NCI-H460 (cell line): ENCODE results near the gene TNRC6C. TPM values are rescaled to one million over a fixed set of nuclear protein-coding genes. Genes with fewer than 3 reads are reported as not detected.
"Not testable (repeated sequence)": the region's sequence is repeated elsewhere in the genome, so short reads cannot be mapped to it uniquely, and the experiment has no call there.

Experiments
- DNase-seq: peaks from one replicate; pipeline ENCODE4 v3.0.0-alpha.2; 2016; ENCODE audit warnings: low read depth; ENCODE audit errors: extremely low read depth
- total RNA-seq: library from RNA; depleted of rRNA; stranded (reverse); fragments of >200 nt; shearing (Covaris generic); gene quantifications from 2 replicates; pipeline ENCODE4 v1.2.3, GENCODE V29; 2014

TNRC6C gene
- total RNA-seq, 1 experiment from 2014 or later, result 3.9 TPM

GRCh38 chr17:78041386-78042179 lies 83.1 kb downstream of the TNRC6C start:
- no peak for DNase-seq

GRCh38 chr17:78042542-78042941 lies 84.0 kb downstream of the TNRC6C start:
- no peak for DNase-seq

- no peak for DNase-seq
These were observed 84.5 kb downstream of the TNRC6C start for GRCh38 chr17:78043031-78043430.

- no peak for DNase-seq
These were observed 85.9 kb downstream of the TNRC6C start for GRCh38 chr17:78044280-78044835.

- no peak for DNase-seq
These were observed 86.8 kb downstream of the TNRC6C start for GRCh38 chr17:78045316-78045715.

- DNase-seq, result no peak
These were observed 88.4 kb downstream of the TNRC6C start for GRCh38 chr17:78046923-78047322.

GRCh38 chr17:78048346-78049292 lies 90.1 kb downstream of the TNRC6C start:
- DNase-seq, result no peak

- no peak for DNase-seq
These were observed 91.1 kb downstream of the TNRC6C start for GRCh38 chr17:78049609-78050008.

- no peak for DNase-seq
These were observed 92.9 kb downstream of the TNRC6C start for GRCh38 chr17:78051186-78051972.

GRCh38 chr17:78053777-78054468 lies 95.4 kb downstream of the TNRC6C start:
- no peak for DNase-seq

GRCh38 chr17:78057113-78057740 lies 98.7 kb downstream of the TNRC6C start:
- no peak for DNase-seq

- DNase-seq, result no peak
These were observed 99.5 kb downstream of the TNRC6C start for GRCh38 chr17:78058001-78058400.

- DNase-seq, result no peak
These were observed 100.1 kb downstream of the TNRC6C start for GRCh38 chr17:78058581-78058980.

- no peak for DNase-seq
These were observed 104.1 kb downstream of the TNRC6C start for GRCh38 chr17:78062596-78062995.

- no peak for DNase-seq
These were observed 105.0 kb downstream of the TNRC6C start for GRCh38 chr17:78063489-78063888.

GRCh38 chr17:78064708-78065107 lies 106.2 kb downstream of the TNRC6C start:
- no peak for DNase-seq

GRCh38 chr17:78066976-78067375 lies 108.5 kb downstream of the TNRC6C start:
- not testable (repeated sequence) for DNase-seq

GRCh38 chr17:78069695-78070094 lies 111.2 kb downstream of the TNRC6C start:
- no peak for DNase-seq

- DNase-seq, result no peak
These were observed 114.5 kb downstream of the TNRC6C start for GRCh38 chr17:78072961-78073360.
